GM15510 (cell line): Measurements from ENCODE around the gene GCFC2.

Experiments used
- POLR2A ChIP-seq: IDR thresholded peaks from 3 replicates; pipeline ENCODE4 v1.6.1; 2011; ENCODE audit warnings: borderline replicate concordance; ENCODE audit not compliant: insufficient read length; ENCODE audit errors: extremely low read depth

GCFC2 gene

GRCh38 chr2:75616933-75617332, 93.8 kb downstream of the GCFC2 start:
- no peak for TF ChIP-seq POLR2A

- no peak for TF ChIP-seq POLR2A
Measured at GRCh38 chr2:75616406-75616805, 94.3 kb downstream of the GCFC2 start.

GRCh38 chr2:75614162-75614651, 96.5 kb downstream of the GCFC2 start:
- no peak for TF ChIP-seq POLR2A

- no peak for TF ChIP-seq POLR2A
Measured at GRCh38 chr2:75612862-75613243, 97.9 kb downstream of the GCFC2 start.
